WTC11 (cell line): ENCODE data around the gene SLIT1.

ENCODE experiments used
- ATF1 ChIP-seq: sonication (generic); formaldehyde crosslinking; IDR thresholded peaks from 2 replicates; pipeline ENCODE4 v1.8.1; 2023; ENCODE audit warnings: mild to moderate bottlenecking, moderate library complexity, missing genetic modification reagents
- ETV6 ChIP-seq: sonication (generic); formaldehyde crosslinking; IDR thresholded peaks from 2 replicates; pipeline ENCODE4 v1.8.1; 2022; ENCODE audit warnings: mild to moderate bottlenecking, missing genetic modification reagents
- JUN ChIP-seq: sonication (generic); formaldehyde crosslinking; IDR thresholded peaks from 2 replicates; pipeline ENCODE4 v1.8.0; 2023; ENCODE audit warnings: mild to moderate bottlenecking, missing genetic modification reagents
- SP1 ChIP-seq: sonication (generic); formaldehyde crosslinking; conservative IDR thresholded peaks from 2 replicates; pipeline ENCODE4 v1.8.1; 2022; ENCODE audit warnings: missing genetic modification reagents
- TCF7 ChIP-seq: sonication (generic); formaldehyde crosslinking; IDR thresholded peaks from 2 replicates; pipeline ENCODE4 v1.8.0; 2022; ENCODE audit warnings: mild to moderate bottlenecking, low read depth, missing genetic modification reagents, moderate library complexity
- TP53 ChIP-seq: sonication (generic); formaldehyde crosslinking; IDR thresholded peaks from 2 replicates; pipeline ENCODE4 v1.8.1; 2023; ENCODE audit warnings: mild to moderate bottlenecking, missing genetic modification reagents
- ZNF416 ChIP-seq: fragments of 250-450 bp; sonication (Bioruptor Pico); IDR thresholded peaks from 2 replicates; pipeline ENCODE4 v1.9.0; 2021; ENCODE audit warnings: mild to moderate bottlenecking, inconsistent platforms
- TF ChIP-seq, protein P1 (sequence below): fragments of 200-600 bp; IDR thresholded peaks from 2 replicates; pipeline ENCODE4 v1.8.0; 2022; ENCODE audit warnings: antibody characterized with exemption
- TF ChIP-seq, protein P2 (sequence below): sonication (generic); formaldehyde crosslinking; IDR thresholded peaks from 2 replicates; pipeline ENCODE4 v1.8.1; 2023; ENCODE audit warnings: mild to moderate bottlenecking, missing genetic modification reagents
- TF ChIP-seq, protein P3 (sequence below): sonication (generic); formaldehyde crosslinking; IDR thresholded peaks from 2 replicates; pipeline ENCODE4 v1.8.1; 2022; ENCODE audit warnings: missing genetic modification reagents, borderline replicate concordance
- TF ChIP-seq, protein P4 (sequence below): sonication (generic); formaldehyde crosslinking; IDR thresholded peaks from 2 replicates; pipeline ENCODE4 v1.8.1; 2022; ENCODE audit warnings: low read depth, mild to moderate bottlenecking, moderate library complexity, missing genetic modification reagents, borderline replicate concordance

DNA sequence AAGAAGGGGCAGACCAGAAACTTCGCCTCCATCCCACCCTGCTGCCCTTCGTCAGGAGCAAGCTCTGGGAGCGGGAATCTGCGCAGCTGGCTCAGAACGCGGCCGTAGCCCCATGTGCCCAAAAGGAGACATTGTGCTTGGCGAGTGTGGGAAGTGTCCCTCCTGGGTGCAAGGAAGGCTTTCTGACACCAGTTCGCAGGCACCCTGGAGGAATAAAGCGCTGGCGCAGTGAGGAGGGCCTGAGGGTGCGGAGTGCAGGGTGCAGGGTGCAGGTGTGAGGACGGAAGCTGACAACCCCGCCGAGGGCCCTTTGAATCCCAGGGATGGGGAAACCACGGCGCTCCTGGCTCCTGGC lies 811 bp downstream of the SLIT1 start:
- no peak for TF ChIP-seq TP53 (CRISPR knock-in tag)
- no peak for TF ChIP-seq TCF7 (CRISPR knock-in tag)
- TF ChIP-seq, protein P1, sequence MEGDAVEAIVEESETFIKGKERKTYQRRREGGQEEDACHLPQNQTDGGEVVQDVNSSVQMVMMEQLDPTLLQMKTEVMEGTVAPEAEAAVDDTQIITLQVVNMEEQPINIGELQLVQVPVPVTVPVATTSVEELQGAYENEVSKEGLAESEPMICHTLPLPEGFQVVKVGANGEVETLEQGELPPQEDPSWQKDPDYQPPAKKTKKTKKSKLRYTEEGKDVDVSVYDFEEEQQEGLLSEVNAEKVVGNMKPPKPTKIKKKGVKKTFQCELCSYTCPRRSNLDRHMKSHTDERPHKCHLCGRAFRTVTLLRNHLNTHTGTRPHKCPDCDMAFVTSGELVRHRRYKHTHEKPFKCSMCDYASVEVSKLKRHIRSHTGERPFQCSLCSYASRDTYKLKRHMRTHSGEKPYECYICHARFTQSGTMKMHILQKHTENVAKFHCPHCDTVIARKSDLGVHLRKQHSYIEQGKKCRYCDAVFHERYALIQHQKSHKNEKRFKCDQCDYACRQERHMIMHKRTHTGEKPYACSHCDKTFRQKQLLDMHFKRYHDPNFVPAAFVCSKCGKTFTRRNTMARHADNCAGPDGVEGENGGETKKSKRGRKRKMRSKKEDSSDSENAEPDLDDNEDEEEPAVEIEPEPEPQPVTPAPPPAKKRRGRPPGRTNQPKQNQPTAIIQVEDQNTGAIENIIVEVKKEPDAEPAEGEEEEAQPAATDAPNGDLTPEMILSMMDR = no peak
- TF ChIP-seq ZNF416 (CRISPR knock-in tag) = no peak
- no peak for TF ChIP-seq JUN (CRISPR knock-in tag)
- TF ChIP-seq SP1 = no peak
- TF ChIP-seq, protein P2, sequence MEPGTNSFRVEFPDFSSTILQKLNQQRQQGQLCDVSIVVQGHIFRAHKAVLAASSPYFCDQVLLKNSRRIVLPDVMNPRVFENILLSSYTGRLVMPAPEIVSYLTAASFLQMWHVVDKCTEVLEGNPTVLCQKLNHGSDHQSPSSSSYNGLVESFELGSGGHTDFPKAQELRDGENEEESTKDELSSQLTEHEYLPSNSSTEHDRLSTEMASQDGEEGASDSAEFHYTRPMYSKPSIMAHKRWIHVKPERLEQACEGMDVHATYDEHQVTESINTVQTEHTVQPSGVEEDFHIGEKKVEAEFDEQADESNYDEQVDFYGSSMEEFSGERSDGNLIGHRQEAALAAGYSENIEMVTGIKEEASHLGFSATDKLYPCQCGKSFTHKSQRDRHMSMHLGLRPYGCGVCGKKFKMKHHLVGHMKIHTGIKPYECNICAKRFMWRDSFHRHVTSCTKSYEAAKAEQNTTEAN = no peak
- TF ChIP-seq, protein P3, sequence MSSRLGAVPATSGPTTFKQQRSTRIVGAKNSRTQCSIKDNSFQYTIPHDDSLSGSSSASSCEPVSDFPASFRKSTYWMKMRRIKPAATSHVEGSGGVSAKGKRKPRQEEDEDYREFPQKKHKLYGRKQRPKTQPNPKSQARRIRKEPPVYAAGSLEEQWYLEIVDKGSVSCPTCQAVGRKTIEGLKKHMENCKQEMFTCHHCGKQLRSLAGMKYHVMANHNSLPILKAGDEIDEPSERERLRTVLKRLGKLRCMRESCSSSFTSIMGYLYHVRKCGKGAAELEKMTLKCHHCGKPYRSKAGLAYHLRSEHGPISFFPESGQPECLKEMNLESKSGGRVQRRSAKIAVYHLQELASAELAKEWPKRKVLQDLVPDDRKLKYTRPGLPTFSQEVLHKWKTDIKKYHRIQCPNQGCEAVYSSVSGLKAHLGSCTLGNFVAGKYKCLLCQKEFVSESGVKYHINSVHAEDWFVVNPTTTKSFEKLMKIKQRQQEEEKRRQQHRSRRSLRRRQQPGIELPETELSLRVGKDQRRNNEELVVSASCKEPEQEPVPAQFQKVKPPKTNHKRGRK (CRISPR knock-in tag) = no peak
- TF ChIP-seq ATF1 = no peak
- TF ChIP-seq ETV6 (CRISPR knock-in tag) = no peak
- TF ChIP-seq, protein P4, sequence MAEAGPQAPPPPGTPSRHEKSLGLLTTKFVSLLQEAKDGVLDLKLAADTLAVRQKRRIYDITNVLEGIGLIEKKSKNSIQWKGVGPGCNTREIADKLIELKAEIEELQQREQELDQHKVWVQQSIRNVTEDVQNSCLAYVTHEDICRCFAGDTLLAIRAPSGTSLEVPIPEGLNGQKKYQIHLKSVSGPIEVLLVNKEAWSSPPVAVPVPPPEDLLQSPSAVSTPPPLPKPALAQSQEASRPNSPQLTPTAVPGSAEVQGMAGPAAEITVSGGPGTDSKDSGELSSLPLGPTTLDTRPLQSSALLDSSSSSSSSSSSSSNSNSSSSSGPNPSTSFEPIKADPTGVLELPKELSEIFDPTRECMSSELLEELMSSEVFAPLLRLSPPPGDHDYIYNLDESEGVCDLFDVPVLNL = no peak
